ENCODE results near the gene MBNL3. TPM values are rescaled to one million over a fixed set of nuclear protein-coding genes. Genes with fewer than 3 reads are reported as not detected.

The MBNL3 gene
- total RNA-seq, 2 donors from 2014 or later = 6.9 to 11.3 TPM

GRCh38 chrX:132443196-132444135 lies 45.4 kb downstream of the MBNL3 start:
- H3K36me3 Mint-ChIP-seq = peaks cover 4 to 5% of the 10 kb centered on the region in 2 donors
- no peak for ATAC-seq
- no peak for DNase-seq (ENCODE audit: low spot score in 2 of 2)
- H3K27ac Mint-ChIP-seq = no peak overlapping the region
- peaks cover 1 to 3% of the 10 kb centered on the region in 2 donors for H3K9me3 Mint-ChIP-seq

DNA sequence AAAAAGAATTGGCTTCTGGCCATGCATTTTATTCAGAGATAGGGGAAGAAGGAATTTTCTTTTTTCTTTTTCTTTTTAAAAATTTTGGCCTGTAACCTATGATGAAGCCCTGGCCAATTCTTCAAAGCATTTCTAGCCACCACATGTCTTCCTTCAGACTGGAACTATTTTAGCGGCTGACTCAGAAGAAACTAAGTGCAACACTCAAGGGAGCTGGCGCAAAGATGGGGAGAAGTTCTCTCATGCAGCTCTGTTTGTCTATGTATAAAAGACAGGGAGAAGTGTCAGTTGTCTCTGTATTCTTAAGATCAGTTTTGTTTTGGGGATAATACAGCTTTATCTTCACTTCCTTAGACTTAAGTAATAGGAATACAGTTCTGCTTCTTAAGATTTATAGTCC lies 46.1 kb downstream of the MBNL3 start:
- DNase-seq (ENCODE audit: low spot score in 2 of 2) = no peak
- Mint-ChIP-seq H3K9me3 (peaks cover 0 to 3% of the 10 kb centered on the region in 2 donors), H3K36me3 (peaks cover 0 to 3% of the 10 kb centered on the region in 2 donors), H3K27ac (no peak overlapping the region)
- ATAC-seq = no peak

GRCh38 chrX:132435222-132435621 lies 53.6 kb downstream of the MBNL3 start:
- Mint-ChIP-seq H3K27ac (no peak overlapping the region), H3K36me3 (peaks cover 0 to 6% of the 10 kb centered on the region in 2 donors), H3K9me3 (no peaks in the 10 kb centered on the region)
- ATAC-seq = no peak
- no peak for DNase-seq (ENCODE audit: low spot score in 2 of 2)

- Mint-ChIP-seq H3K9me3 (no peaks in the 10 kb centered on the region), H3K27ac (peak overlapping the region in 1 of 2 donors; percentile 4), H3K36me3 (peaks cover 0 to 6% of the 10 kb centered on the region in 2 donors)
- ATAC-seq (no peak), DNase-seq (ENCODE audit: low spot score in 2 of 2) (no peak)
Observed at GRCh38 chrX:132433551-132433950, 55.3 kb downstream of the MBNL3 start.

DNA sequence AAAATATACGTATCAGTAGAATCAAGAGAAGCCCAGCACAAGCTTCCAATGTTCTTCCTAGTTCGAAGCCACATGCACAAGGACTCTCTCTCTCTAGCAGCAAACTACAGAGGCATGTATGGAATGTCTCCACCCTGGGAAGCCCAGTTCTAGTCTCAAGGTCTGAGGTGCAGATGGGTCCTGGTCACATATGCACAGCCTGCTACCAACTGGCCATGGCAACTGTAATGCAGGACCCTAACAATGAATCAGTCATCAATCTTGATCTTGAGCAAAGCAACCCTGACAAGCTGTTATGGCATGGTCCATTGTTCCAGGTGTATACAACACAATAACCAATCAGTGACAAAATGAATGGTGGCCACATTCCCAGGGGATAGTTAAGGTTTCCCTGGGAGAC lies 55.8 kb downstream of the MBNL3 start:
- Mint-ChIP-seq H3K27ac (no peak overlapping the region), H3K36me3 (peaks cover 0 to 6% of the 10 kb centered on the region in 2 donors), H3K9me3 (no peaks in the 10 kb centered on the region)
- DNase-seq (ENCODE audit: low spot score in 2 of 2) (no peak), ATAC-seq (no peak)

DNA sequence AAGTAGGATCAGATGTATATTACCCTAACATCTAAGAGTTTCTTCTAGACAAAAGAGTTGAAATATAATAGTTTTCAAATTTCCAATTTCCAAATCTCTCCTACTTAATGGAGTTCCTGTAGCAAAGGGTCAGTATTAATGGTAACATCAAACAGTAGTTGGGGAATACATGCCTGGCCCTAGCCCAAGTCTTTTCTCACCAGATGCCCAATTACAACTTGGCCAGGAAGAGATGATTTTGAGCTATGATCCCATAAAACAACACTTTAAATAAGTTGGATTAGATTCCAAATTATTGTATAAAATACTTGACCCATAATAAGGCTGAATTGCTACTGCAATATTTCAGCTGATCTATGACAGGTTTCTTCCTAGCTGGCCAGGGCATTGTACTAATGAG lies 59.9 kb downstream of the MBNL3 start:
- Mint-ChIP-seq H3K9me3 (no peaks in the 10 kb centered on the region), H3K36me3 (peaks cover 0 to under 1% of the 10 kb centered on the region in 2 donors), H3K27ac (no peak overlapping the region)
- ATAC-seq (no peak), DNase-seq (ENCODE audit: low spot score in 2 of 2) (no peak)

GRCh38 chrX:132426695-132427281 lies 62.0 kb downstream of the MBNL3 start:
- peak overlapping the region; percentile 53 to 62 for H3K27ac Mint-ChIP-seq
- no peaks in the 10 kb centered on the region for H3K9me3 Mint-ChIP-seq
- ATAC-seq (no peak), DNase-seq (ENCODE audit: low spot score in 2 of 2) (no peak)
- H3K36me3 Mint-ChIP-seq = no peaks in the 10 kb centered on the region

GRCh38 chrX:132425744-132426318 lies 63.0 kb downstream of the MBNL3 start:
- H3K36me3 Mint-ChIP-seq = no peaks in the 10 kb centered on the region
- H3K27ac Mint-ChIP-seq = no peak overlapping the region
- ATAC-seq (no peak), DNase-seq (ENCODE audit: low spot score in 2 of 2) (no peak)
- H3K9me3 Mint-ChIP-seq = no peaks in the 10 kb centered on the region

GRCh38 chrX:132423323-132423722 lies 65.5 kb downstream of the MBNL3 start:
- Mint-ChIP-seq H3K27ac (no peak overlapping the region), H3K9me3 (no peaks in the 10 kb centered on the region), H3K36me3 (peaks cover 0 to 4% of the 10 kb centered on the region in 2 donors)
- DNase-seq (ENCODE audit: low spot score in 2 of 2) = no peak
- no peak for ATAC-seq

GRCh38 chrX:132415012-132415411 lies 73.8 kb downstream of the MBNL3 start:
- DNase-seq (ENCODE audit: low spot score in 2 of 2) (no peak), ATAC-seq (no peak)
- Mint-ChIP-seq H3K9me3 (no peaks in the 10 kb centered on the region), H3K27ac (no peak overlapping the region), H3K36me3 (peaks cover 0 to 2% of the 10 kb centered on the region in 2 donors)

- H3K36me3 Mint-ChIP-seq = no peaks in the 10 kb centered on the region
- no peak overlapping the region for H3K27ac Mint-ChIP-seq
- ATAC-seq (no peak), DNase-seq (ENCODE audit: low spot score in 2 of 2) (no peak)
- H3K9me3 Mint-ChIP-seq = no peaks in the 10 kb centered on the region
Observed at GRCh38 chrX:132414404-132414803, 74.4 kb downstream of the MBNL3 start.

- Mint-ChIP-seq H3K9me3 (no peaks in the 10 kb centered on the region), H3K36me3 (no peaks in the 10 kb centered on the region)
- ATAC-seq = no peak
Observed at GRCh38 chrX:132413459-132413858, 75.4 kb downstream of the MBNL3 start.

GRCh38 chrX:132412208-132412607 lies 76.6 kb downstream of the MBNL3 start:
- H3K36me3 Mint-ChIP-seq = no peaks in the 10 kb centered on the region
- H3K9me3 Mint-ChIP-seq = no peaks in the 10 kb centered on the region
- H3K27ac Mint-ChIP-seq = no peak overlapping the region
- ATAC-seq (no peak), DNase-seq (ENCODE audit: low spot score in 2 of 2) (no peak)

More at GRCh38 chrX:132413459-132413858, 75.4 kb downstream of the MBNL3 start:
- DNase-seq (ENCODE audit: low spot score in 2 of 2) = no peak
- H3K27ac Mint-ChIP-seq = no peak overlapping the region

GRCh38 chrX:132411310-132411977 lies 77.4 kb downstream of the MBNL3 start:
- Mint-ChIP-seq H3K36me3 (no peaks in the 10 kb centered on the region), H3K27ac (no peak overlapping the region), H3K9me3 (no peaks in the 10 kb centered on the region)
- ATAC-seq (no peak), DNase-seq (ENCODE audit: low spot score in 2 of 2) (no peak)

GRCh38 chrX:132409780-132410556 lies 78.9 kb downstream of the MBNL3 start:
- no peak for DNase-seq (ENCODE audit: low spot score in 2 of 2)
- Mint-ChIP-seq H3K36me3 (no peaks in the 10 kb centered on the region), H3K27ac (no peak overlapping the region), H3K9me3 (no peaks in the 10 kb centered on the region)
- no peak for ATAC-seq

DNA sequence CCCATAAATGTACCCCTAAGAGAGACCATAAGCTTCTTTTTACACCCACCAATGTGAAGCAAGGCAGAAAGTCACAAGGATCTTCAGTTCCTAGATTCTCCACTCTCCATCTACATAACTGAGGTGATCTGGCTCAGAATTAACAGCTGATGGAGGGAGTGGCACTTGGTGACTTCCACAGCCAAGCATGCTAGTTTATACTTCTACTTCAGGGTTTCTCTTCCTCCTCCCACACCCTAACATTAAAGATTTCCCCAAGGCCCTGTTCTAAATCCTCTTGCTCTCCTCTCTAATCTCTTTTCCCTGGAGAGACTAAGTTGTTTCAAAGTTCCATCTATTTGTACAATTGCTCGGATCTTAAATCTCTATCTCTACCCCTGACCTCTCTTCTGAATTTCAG lies 81.1 kb downstream of the MBNL3 start:
- H3K27ac Mint-ChIP-seq = no peak overlapping the region
- no peaks in the 10 kb centered on the region for H3K36me3 Mint-ChIP-seq
- ATAC-seq (no peak), DNase-seq (ENCODE audit: low spot score in 2 of 2) (no peak)
- H3K9me3 Mint-ChIP-seq = no peaks in the 10 kb centered on the region
